ENCODE data around the gene SND1.

Gene SND1

GRCh38 chr7:127689194-127689772 lies 37.3 kb downstream of the SND1 start:
- FAIRE-seq, result no peak

- no peak for FAIRE-seq
Observed at GRCh38 chr7:127690337-127690736, 38.3 kb downstream of the SND1 start.

- FAIRE-seq, result no peak
Observed at GRCh38 chr7:127690806-127691205, 38.8 kb downstream of the SND1 start.

GRCh38 chr7:127692200-127692599 lies 40.2 kb downstream of the SND1 start:
- FAIRE-seq, result no peak

- no peak for FAIRE-seq
Observed at GRCh38 chr7:127699853-127700252, 47.9 kb downstream of the SND1 start.

- FAIRE-seq, result no peak
Observed at GRCh38 chr7:127702052-127702652, 50.2 kb downstream of the SND1 start.

GRCh38 chr7:127702938-127703337 lies 50.9 kb downstream of the SND1 start:
- FAIRE-seq, result no peak

GRCh38 chr7:127704211-127704610 lies 52.2 kb downstream of the SND1 start:
- no peak for FAIRE-seq

- FAIRE-seq, result no peak
Observed at GRCh38 chr7:127705461-127705959, 53.5 kb downstream of the SND1 start.

- FAIRE-seq, result no peak
Observed at GRCh38 chr7:127706766-127707165, 54.8 kb downstream of the SND1 start.

GRCh38 chr7:127708201-127708600 lies 56.2 kb downstream of the SND1 start:
- FAIRE-seq, result no peak

- no peak for FAIRE-seq
Observed at GRCh38 chr7:127708788-127709187, 56.8 kb downstream of the SND1 start.

- no peak for FAIRE-seq
Observed at GRCh38 chr7:127710635-127711034, 58.6 kb downstream of the SND1 start.

GRCh38 chr7:127711872-127712271 lies 59.9 kb downstream of the SND1 start:
- no peak for FAIRE-seq

- FAIRE-seq, result no peak
Observed at GRCh38 chr7:127713006-127713405, 61.0 kb downstream of the SND1 start.

GRCh38 chr7:127713758-127714157 lies 61.8 kb downstream of the SND1 start:
- no peak for FAIRE-seq

- no peak for FAIRE-seq
Observed at GRCh38 chr7:127715272-127715671, 63.3 kb downstream of the SND1 start.

GRCh38 chr7:127715901-127716300 lies 63.9 kb downstream of the SND1 start:
- no peak for FAIRE-seq

- FAIRE-seq, result no peak
Observed at GRCh38 chr7:127717502-127718339, 65.7 kb downstream of the SND1 start.

- FAIRE-seq, result no peak
Observed at GRCh38 chr7:127718340-127718679, 66.3 kb downstream of the SND1 start.

- no peak for FAIRE-seq
Observed at GRCh38 chr7:127726476-127726875, 74.5 kb downstream of the SND1 start.

GRCh38 chr7:127730658-127731276 lies 78.8 kb downstream of the SND1 start:
- FAIRE-seq, result no peak

GRCh38 chr7:127731431-127732080 lies 79.6 kb downstream of the SND1 start:
- FAIRE-seq, result no peak
